ENCODE results near the gene PRPF19. TPM values are rescaled to one million over a fixed set of nuclear protein-coding genes. Genes with fewer than 3 reads are reported as not detected.

The PRPF19 gene
- total and polyA plus RNA-seq, 9 of the 15 experiments (the other 6 are each of a cell fraction or from before 2014, with no cell fraction given) = 9.4 to 212 (median 73.2) TPM

DNA sequence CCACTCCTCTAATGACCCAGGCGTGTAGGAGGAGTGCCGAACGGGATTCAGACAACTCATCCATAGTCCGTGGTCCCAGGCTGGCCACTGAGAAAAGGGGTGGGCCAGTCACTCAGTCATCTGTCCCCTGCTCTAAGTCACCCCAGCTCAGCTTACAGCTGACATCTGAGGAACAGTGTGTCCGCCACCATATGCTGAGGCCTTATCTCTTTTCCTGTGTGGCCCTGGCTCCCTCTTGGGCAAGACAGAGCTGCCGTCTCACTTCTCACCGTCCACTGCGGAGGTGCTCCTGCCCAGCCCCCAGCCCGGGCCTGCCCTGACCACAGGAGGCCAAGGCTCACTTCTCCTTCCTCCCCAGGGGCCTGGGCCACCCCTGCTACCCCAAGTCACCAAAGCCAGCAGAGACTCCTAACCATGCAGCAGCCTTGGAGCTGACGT, 57.7 kb downstream of the PRPF19 start (continued):
- TF ChIP-seq, protein P1, sequence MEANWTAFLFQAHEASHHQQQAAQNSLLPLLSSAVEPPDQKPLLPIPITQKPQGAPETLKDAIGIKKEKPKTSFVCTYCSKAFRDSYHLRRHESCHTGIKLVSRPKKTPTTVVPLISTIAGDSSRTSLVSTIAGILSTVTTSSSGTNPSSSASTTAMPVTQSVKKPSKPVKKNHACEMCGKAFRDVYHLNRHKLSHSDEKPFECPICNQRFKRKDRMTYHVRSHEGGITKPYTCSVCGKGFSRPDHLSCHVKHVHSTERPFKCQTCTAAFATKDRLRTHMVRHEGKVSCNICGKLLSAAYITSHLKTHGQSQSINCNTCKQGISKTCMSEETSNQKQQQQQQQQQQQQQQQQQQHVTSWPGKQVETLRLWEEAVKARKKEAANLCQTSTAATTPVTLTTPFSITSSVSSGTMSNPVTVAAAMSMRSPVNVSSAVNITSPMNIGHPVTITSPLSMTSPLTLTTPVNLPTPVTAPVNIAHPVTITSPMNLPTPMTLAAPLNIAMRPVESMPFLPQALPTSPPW (CRISPR knock-in tag; IDR thresholded peaks at IDR 0.05) = peak; percentile 21; the same call in 1 of the 2 replicates
- TF ChIP-seq SRSF9 (IDR thresholded peaks at IDR 0.05; ENCODE audit: borderline replicate concordance, low read depth, low read length) (no peak), XRCC5 (IDR thresholded peaks at IDR 0.05; ENCODE audit: low read depth, low read length) (no peak), FOSL1 (tag; conservative IDR thresholded peaks at IDR 0.05) (no peak), IRF2 (CRISPR knock-in tag; IDR thresholded peaks at IDR 0.05) (no peak), RAD21 (CRISPR knock-in tag; conservative IDR thresholded peaks at IDR 0.05 in 1 of 2, IDR thresholded peaks at IDR 0.05 in 1 of 2) (peak; percentile 8 to 23; a peak in 1 of 4 replicates), HNRNPUL1 (IDR thresholded peaks at IDR 0.05; ENCODE audit: low read length) (no peak), SP1 (CRISPR knock-in tag; IDR thresholded peaks at IDR 0.05) (no peak), MBD2 (IDR thresholded peaks at IDR 0.05; ENCODE audit: borderline replicate concordance, low read depth) (no peak), ESRRA (IDR thresholded peaks at IDR 0.05; ENCODE audit: borderline replicate concordance, low read depth) (no peak), TFAM (CRISPR knock-in tag; conservative IDR thresholded peaks at IDR 0.05) (no peak), ZNF764 (CRISPR knock-in tag; IDR thresholded peaks at IDR 0.05; ENCODE audit: low read depth) (no peak), SREBF1 (IDR thresholded peaks at IDR 0.05; ENCODE audit: borderline replicate concordance, low read depth, low read length) (no peak)
- TF ChIP-seq, protein P2, sequence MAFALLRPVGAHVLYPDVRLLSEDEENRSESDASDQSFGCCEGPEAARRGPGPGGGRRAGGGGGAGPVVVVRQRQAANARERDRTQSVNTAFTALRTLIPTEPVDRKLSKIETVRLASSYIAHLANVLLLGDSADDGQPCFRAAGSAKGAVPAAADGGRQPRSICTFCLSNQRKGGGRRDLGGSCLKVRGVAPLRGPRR (CRISPR knock-in tag; IDR thresholded peaks at IDR 0.05) = no peak
- TF ChIP-seq, protein P3, sequence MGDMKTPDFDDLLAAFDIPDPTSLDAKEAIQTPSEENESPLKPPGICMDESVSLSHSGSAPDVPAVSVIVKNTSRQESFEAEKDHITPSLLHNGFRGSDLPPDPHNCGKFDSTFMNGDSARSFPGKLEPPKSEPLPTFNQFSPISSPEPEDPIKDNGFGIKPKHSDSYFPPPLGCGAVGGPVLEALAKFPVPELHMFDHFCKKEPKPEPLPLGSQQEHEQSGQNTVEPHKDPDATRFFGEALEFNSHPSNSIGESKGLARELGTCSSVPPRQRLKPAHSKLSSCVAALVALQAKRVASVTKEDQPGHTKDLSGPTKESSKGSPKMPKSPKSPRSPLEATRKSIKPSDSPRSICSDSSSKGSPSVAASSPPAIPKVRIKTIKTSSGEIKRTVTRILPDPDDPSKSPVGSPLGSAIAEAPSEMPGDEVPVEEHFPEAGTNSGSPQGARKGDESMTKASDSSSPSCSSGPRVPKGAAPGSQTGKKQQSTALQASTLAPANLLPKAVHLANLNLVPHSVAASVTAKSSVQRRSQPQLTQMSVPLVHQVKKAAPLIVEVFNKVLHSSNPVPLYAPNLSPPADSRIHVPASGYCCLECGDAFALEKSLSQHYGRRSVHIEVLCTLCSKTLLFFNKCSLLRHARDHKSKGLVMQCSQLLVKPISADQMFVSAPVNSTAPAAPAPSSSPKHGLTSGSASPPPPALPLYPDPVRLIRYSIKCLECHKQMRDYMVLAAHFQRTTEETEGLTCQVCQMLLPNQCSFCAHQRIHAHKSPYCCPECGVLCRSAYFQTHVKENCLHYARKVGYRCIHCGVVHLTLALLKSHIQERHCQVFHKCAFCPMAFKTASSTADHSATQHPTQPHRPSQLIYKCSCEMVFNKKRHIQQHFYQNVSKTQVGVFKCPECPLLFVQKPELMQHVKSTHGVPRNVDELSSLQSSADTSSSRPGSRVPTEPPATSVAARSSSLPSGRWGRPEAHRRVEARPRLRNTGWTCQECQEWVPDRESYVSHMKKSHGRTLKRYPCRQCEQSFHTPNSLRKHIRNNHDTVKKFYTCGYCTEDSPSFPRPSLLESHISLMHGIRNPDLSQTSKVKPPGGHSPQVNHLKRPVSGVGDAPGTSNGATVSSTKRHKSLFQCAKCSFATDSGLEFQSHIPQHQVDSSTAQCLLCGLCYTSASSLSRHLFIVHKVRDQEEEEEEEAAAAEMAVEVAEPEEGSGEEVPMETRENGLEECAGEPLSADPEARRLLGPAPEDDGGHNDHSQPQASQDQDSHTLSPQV (IDR thresholded peaks at IDR 0.05) = 0 out of 2 replicates have a peak, but pooled peaks have one; percentile 53
- TF ChIP-seq, protein P4, sequence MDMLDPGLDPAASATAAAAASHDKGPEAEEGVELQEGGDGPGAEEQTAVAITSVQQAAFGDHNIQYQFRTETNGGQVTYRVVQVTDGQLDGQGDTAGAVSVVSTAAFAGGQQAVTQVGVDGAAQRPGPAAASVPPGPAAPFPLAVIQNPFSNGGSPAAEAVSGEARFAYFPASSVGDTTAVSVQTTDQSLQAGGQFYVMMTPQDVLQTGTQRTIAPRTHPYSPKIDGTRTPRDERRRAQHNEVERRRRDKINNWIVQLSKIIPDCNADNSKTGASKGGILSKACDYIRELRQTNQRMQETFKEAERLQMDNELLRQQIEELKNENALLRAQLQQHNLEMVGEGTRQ (CRISPR knock-in tag; IDR thresholded peaks at IDR 0.05) = no peak
- TF ChIP-seq, protein P5, sequence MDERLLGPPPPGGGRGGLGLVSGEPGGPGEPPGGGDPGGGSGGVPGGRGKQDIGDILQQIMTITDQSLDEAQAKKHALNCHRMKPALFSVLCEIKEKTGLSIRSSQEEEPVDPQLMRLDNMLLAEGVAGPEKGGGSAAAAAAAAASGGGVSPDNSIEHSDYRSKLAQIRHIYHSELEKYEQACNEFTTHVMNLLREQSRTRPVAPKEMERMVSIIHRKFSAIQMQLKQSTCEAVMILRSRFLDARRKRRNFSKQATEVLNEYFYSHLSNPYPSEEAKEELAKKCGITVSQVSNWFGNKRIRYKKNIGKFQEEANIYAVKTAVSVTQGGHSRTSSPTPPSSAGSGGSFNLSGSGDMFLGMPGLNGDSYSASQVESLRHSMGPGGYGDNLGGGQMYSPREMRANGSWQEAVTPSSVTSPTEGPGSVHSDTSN (CRISPR knock-in tag; IDR thresholded peaks at IDR 0.05; ENCODE audit: low read depth) = no peak
- TF ChIP-seq, protein P5 (tag; conservative IDR thresholded peaks at IDR 0.05; ENCODE audit: low read depth) = 0 out of 2 replicates have a peak, but pooled peaks have one; percentile 40
